Measurements from ENCODE around the gene FLACC1. TPM values are rescaled to one million over a fixed set of nuclear protein-coding genes. Genes with fewer than 3 reads are reported as not detected.

Gene FLACC1
- total and polyA plus RNA-seq, 2 of the 8 experiments (the other 6 are each of a cell fraction or from before 2014, with no cell fraction given) = 0.58 TPM; not detected in 1

- TF ChIP-seq, protein P1, sequence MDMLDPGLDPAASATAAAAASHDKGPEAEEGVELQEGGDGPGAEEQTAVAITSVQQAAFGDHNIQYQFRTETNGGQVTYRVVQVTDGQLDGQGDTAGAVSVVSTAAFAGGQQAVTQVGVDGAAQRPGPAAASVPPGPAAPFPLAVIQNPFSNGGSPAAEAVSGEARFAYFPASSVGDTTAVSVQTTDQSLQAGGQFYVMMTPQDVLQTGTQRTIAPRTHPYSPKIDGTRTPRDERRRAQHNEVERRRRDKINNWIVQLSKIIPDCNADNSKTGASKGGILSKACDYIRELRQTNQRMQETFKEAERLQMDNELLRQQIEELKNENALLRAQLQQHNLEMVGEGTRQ (IDR thresholded peaks at IDR 0.05; ENCODE audit: low read length) = no peak
- no peak for TF ChIP-seq FOSL1 (IDR thresholded peaks at IDR 0.05; ENCODE audit: insufficient read depth, low read depth, low read length)
- TF ChIP-seq YY1 (IDR thresholded peaks at IDR 0.05; ENCODE audit: low read depth, low read length) = no peak
- TF ChIP-seq HDAC6 (IDR thresholded peaks at IDR 0.05; ENCODE audit: low read depth, low read length) = no peak
- no peak for TF ChIP-seq TEAD4 (IDR thresholded peaks at IDR 0.05; ENCODE audit: low read depth, low read length)
- TF ChIP-seq GTF2F1 (IDR thresholded peaks at IDR 0.05; ENCODE audit: borderline replicate concordance, low read depth, low read length) = no peak
- no peak for TF ChIP-seq SP2 (IDR thresholded peaks at IDR 0.05; ENCODE audit: low read length)
- TF ChIP-seq KDM4A (IDR thresholded peaks at IDR 0.05; ENCODE audit: low read depth, low read length, severe bottlenecking) = no peak
These were observed 89.7 kb downstream of the FLACC1 start (continued) for GRCh38 chr2:201267278-201268030.

Data from H1 (cell line).